VCaP (cell line): ENCODE measurements around the gene PLCB1.

Source experiments
- H3K27ac ChIP-seq: fragments of 450-650 bp; 2 replicates; pipeline ENCODE4 v1.5.1; 2017
- TF ChIP-seq, protein P1 (sequence below): fragments of 450-650 bp; conservative IDR thresholded peaks from 2 replicates; pipeline ENCODE4 v1.5.1; 2017; ENCODE audit warnings: mild to moderate bottlenecking, moderate library complexity

The PLCB1 gene

DNA sequence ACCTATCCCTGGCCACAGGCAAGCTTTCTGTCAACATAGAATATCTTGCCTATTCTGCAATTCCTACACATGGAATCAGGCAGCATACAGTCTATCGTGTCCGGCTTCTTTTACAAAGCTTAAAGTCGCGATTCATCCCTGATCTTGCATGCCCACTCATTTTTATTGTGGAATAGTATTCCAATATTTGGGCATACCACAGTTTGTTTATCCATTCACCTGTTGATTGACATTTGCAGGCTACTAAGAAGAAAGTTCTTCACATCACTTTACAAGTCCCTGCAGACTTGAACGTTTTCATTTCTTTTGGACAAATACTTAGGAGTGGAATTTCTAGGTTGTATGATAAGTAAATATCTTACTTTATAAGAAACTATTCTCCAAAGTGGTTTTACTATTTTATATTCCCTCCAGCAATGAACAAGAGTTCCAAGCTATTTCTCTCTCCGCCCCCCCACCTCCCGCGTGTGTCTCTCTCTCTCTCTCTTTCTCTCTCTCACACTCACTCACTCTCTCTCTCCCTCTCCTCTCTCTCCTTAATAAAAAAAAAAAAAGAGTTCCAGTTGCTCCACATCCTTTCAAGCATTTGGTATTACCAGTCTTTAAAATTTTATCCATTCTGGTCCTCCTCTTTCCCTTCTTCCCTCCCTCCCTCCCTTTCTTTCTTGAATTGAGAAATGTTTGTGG is 1.1 kb upstream of the PLCB1 start:
- H3K27ac ChIP-seq: peak overlapping the region; percentile 83
- TF ChIP-seq, protein P1, sequence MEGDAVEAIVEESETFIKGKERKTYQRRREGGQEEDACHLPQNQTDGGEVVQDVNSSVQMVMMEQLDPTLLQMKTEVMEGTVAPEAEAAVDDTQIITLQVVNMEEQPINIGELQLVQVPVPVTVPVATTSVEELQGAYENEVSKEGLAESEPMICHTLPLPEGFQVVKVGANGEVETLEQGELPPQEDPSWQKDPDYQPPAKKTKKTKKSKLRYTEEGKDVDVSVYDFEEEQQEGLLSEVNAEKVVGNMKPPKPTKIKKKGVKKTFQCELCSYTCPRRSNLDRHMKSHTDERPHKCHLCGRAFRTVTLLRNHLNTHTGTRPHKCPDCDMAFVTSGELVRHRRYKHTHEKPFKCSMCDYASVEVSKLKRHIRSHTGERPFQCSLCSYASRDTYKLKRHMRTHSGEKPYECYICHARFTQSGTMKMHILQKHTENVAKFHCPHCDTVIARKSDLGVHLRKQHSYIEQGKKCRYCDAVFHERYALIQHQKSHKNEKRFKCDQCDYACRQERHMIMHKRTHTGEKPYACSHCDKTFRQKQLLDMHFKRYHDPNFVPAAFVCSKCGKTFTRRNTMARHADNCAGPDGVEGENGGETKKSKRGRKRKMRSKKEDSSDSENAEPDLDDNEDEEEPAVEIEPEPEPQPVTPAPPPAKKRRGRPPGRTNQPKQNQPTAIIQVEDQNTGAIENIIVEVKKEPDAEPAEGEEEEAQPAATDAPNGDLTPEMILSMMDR: no peak

DNA sequence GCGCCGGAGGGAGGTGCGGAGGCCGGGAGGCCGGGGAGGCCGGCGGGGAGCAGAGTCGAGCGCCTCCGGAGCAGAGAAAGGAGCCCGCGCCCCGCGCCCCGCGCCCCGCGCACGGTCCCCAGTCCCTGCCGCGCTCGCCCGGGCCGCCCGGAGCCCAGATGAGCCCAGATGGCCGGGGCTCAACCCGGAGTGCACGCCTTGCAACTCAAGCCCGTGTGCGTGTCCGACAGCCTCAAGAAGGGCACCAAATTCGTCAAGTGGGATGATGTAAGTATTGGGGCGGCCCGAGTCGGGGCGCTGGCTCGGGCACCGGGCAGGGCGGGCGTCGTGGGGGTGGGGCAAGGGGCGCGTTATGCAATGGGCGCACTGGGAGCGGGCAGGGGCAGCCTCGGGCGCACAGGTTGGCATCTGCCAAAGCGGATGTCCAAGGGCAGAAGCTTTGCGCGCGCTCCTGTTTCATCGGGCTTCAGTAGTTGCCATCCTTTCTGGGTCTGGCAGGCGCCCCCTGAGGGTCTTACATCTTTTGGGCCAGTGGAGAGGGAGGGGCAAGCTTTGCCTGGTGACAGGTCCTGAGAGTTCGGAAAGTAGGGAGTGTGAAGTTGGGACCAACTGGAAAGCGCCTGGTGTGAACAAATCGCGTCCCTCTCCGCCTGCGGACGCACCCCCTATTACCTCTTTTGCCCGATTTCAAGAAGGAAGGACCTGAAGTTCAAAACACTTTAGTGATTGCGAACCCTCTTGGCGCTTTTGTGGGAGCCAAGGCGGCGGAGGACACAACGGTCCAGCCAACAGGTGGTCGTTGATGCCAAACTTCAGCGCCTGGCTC is 631 bp downstream of the PLCB1 start:
- H3K27ac ChIP-seq: peak overlapping the region; percentile 83
- TF ChIP-seq, protein P1: no peak

DNA sequence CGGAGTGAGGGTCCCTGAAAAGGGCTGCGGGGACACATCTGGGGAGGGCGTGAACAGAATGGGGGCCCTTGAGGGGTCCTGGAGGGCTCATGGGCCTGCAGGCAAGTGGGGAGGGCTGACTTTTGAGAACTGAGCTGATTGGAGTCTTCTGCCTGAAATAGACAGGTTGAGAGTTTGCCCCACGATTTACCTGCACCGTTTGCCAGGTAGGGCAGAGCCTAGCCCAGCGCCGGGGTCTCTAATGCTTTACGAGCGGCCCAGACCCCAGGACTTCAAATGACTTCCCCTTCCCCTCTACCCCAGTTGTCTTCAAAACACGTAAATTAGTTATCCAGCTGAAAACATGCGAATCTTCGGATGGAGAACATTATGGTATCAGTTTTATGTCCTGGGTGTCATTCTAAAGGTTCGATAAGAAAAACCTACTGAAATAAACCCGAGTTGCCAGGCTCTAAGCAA is 1.3 kb downstream of the PLCB1 start:
- TF ChIP-seq, protein P1: no peak
- H3K27ac ChIP-seq: peak overlapping the region; percentile 83; the same call in 1 of the 2 replicates

DNA sequence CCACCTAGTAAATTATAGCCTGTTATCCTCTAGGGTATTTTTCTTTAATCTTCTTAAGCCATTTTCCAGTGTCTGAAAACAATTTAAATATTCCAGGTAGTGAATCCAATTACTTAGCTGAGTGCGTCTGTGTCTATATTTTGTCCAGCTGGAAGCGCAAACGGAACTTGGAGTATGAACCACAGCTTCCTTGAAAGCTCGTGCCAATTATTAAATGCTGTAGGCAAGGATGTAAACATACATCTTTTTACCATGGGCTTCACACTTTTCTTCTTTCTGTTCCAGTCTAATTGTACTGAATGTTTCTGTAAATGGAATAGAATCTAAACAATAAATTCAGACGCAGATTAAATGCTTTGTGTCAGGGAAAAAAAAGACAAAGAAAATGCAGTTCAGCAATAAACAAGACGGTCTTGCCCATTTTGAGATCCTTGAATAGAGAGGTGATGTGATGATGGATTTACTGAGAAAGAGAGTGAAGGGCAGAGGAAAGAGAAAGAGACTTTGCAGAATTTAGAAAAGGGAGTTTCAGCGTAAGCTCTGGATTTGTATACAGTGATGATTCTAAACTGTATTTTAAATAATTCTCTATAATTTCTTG is 1.9 kb downstream of the PLCB1 start:
- TF ChIP-seq, protein P1: no peak

DNA sequence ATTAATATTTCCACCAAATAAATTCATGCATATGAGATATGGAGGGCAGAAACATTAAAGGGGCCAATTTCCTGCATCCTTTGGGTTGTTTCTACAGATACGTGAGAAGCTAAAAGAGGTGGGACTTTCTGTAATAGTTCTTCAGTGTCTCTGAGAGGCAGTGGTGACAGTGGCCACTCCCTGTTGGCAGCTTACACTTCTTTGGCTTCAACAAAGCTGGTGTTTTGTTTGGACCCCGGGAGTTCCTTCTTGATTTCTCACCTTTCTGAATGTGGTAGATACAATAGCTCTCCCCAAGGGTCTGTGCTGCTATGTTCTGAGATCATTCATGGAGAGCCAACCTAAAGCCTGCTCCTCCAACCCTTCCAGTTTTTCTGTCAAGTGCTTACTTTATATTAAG is 7.8 kb downstream of the PLCB1 start:
- H3K27ac ChIP-seq: no peak overlapping the region
- TF ChIP-seq, protein P1: no peak

More for the DNA sequence above, 1.9 kb downstream of the PLCB1 start:
- no peak overlapping the region for H3K27ac ChIP-seq

DNA sequence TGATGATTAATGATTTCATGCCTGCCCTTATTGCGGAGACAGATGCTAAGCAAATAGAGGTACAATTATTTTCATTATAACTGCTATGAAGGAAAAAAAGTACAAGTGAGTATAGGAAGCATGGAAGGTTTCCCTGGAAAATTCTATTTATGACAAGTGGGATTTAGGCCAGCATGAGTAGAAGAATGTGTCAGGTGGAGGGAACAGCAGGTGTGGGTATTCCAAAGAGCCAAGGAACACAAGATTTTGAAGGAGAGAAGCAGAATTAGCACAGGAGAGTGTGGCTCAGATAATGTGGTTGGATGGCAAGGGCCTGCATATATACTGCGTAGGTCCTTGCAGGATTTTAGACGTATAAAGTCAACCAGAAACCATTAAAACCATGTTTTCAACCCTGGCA is 11.4 kb downstream of the PLCB1 start:
- TF ChIP-seq, protein P1: no peak
- no peak overlapping the region for H3K27ac ChIP-seq
